ENCODE data around the gene TCF15. TPM values are rescaled to one million over a fixed set of nuclear protein-coding genes. Genes with fewer than 3 reads are reported as not detected.
A peak's percentile ranks its signal among the peaks of the same experiment; 100 is the strongest.

Gene TCF15
- total and polyA plus RNA-seq, 2 of the 13 experiments (the other 11 are each of a cell fraction or from before 2014, with no cell fraction given): not detected

GRCh38 chr20:611047-611842 is 1.1 kb upstream of the TCF15 start (continued):
- 0 out of 2 replicates have a peak, but pooled peaks have one; percentile 8 for TF ChIP-seq KDM4B (CRISPR knock-in tag; IDR thresholded peaks at IDR 0.05)

DNA sequence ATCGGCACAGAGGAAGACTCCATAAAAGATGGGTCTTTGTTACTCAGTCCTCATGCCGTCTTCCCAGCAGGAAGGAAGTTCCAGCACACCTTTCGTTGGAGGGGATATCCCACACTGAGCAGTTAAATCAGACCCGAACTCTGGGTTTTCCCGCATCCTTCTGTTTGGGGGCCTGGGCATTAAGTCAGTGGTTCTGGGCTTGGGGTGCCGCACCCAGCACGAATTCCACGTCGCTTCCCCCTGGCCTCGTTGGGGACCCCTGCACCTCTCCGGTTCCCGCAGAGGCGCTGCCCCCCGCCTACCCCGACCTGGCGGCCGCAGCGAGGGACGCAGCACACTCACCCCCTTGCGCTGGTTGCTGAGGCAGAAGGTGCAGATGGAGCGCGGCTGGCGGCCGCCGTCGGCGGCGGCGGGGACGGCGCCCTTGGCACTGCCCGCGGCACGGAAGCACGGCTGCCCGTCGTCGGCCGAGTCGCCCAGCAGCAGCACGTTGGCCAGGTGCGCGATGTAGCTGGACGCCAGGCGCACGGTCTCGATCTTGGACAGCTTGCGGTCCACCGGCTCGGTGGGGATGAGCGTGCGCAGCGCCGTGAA is 641 bp downstream of the TCF15 start:
- Histone ChIP-seq H3K27ac (ENCODE audit: extremely low read length, insufficient read depth, low read length) (no peak overlapping the region), H4K20me1 (ENCODE audit: insufficient read depth, low read length) (no peaks in the 10 kb centered on the region), H3K9ac (ENCODE audit: insufficient read depth, low read depth, low read length) (no peak overlapping the region), H3K27me3 (ENCODE audit: control insufficient read depth in 1 of 2, insufficient read depth in 2 of 2, low read length in 2 of 2) (peaks cover 22 to 72% of the 10 kb centered on the region in 2 experiments), H3K4me3 (replicated peaks in 1 of 3; ENCODE audit: insufficient read depth in 1 of 3, low read depth in 2 of 3, low read length in 3 of 3) (no peak overlapping the region), H3K36me3 (replicated peaks in 1 of 2; ENCODE audit: control insufficient read depth in 1 of 2, insufficient read depth in 2 of 2, low read length in 2 of 2) (no peaks in the 10 kb centered on the region), H3K9me3 (ENCODE audit: low read length) (no peaks in the 10 kb centered on the region), H3K79me2 (ENCODE audit: insufficient read depth, low read length) (no peaks in the 10 kb centered on the region), H3K4me1 (ENCODE audit: insufficient read depth, low read length) (peaks cover 13% of the 10 kb centered on the region), H3K4me2 (ENCODE audit: low read depth, low read length) (no peak overlapping the region), H2AFZ (ENCODE audit: low read length) (no peak overlapping the region)
- POLR2A ChIA-PET: no interaction called here
- no peak for ATAC-seq
- WGBS (ENCODE audit: low lambda C conversion rate): 75% methylated on average over 53 of the region's 54 CpGs
- intact Hi-C loops (cut with micrococcal nuclease; ENCODE audit: unreplicated experiment) (no loop called here), in situ Hi-C loops (cut with HindIII; ENCODE audit: extremely low pct_ligation_motif_present, low pct_unique_long_range_greater_than_20kb) (no loop called here)
- no peak for DNase-seq (ENCODE audit: low spot score)
- CTCF ChIA-PET (ENCODE audit: low intra/inter-chr PET ratio, low total read pairs): no interaction called here
- TF ChIP-seq ZNF407 (CRISPR knock-in tag; IDR thresholded peaks at IDR 0.05; ENCODE audit: not compliant biosample characterization) (no peak), ZNF749 (CRISPR knock-in tag; IDR thresholded peaks at IDR 0.05; ENCODE audit: borderline replicate concordance) (no peak)
- FAIRE-seq: no peak
- no TSS peak for BruUV-seq (replicated peaks)

All from HepG2 (cell line).